GM21619 (cell line): ENCODE results near the gene POU2F1.

Experiments
- ATAC-seq: cut with Tn5 transposase; IDR thresholded peaks from one replicate; pipeline ENCODE4 v1.9.1; 2021; ENCODE audit not compliant: unreplicated experiment

The POU2F1 gene

DNA sequence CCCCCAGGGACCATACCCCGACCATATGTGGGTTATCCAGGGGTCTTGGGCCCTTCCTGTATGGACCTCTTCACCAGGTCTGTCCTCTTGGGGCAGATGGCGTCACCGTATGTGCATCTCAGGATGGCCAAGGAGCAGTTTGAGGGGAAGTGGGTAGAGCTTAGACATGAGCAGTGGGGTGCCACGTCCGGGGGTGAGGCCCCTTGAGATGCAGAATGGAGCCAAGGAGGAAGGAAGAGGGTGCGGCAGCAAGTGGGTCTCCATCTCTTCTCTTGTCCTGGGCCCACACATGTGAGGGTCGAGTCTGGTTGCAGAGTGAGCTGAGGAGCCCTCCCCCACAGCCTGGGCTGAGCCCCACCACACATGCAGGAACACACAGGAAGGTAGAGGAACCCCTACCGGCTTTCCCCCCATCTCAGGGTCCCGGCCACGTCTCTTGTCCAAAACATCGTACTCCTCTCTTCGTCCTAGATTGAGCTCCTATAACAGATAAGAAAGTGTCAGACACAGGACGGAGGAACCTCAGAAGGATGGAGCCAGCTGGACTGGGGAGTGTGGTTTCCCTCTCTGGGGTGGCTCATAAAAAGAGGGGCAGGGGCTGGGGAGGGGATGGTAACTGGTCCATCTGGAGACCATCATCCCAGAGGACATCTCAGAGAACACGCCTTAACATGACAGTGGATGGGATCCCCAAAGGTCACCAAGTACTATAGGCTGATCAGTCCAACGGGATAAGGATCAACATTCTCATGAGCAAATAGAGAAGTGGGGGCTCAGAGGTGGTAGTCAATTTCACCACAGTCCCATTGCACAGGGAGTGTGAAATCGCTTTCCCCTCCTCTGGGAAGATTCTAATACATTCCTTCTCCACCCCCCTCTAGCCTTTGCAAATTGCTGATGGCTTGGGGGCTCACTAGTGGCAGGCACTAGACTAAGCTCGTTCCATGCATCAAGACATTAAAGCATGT, 217.8 kb downstream of the POU2F1 start:
- no peak for ATAC-seq

DNA sequence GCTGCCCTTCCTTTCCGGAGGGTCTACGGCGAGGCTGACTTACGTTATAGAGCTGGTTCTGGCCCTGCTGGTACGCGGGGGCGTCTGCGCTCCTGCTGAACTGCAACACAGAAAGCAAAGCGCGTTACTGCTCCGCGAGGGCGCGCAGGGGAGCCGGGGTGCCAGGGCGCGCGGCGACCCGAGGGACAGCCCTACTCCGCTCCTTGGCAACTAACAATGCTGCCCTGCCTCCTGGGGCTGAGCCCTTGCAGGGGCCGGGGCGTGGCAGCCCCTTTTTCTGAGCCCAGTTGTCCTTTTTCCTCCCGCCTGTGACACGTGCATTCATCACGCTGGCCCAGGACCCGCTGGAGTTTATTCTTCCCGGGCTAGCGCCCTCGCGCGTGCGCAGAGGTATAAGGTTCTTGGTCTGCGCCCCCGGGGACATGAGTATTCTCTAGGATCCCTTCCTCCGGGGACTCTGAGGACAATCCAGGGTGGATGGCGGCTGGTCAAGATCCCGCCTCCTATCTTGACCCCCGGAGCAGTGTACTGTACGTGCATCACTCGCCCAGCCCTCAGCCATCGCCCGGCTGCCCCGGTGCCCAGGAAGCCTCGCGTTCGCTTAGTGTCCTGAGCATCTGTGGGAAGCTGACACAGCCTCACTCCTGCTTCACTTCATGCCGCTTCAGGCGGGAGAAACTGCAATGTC, 218.8 kb downstream of the POU2F1 start:
- ATAC-seq: peak; percentile 39

DNA sequence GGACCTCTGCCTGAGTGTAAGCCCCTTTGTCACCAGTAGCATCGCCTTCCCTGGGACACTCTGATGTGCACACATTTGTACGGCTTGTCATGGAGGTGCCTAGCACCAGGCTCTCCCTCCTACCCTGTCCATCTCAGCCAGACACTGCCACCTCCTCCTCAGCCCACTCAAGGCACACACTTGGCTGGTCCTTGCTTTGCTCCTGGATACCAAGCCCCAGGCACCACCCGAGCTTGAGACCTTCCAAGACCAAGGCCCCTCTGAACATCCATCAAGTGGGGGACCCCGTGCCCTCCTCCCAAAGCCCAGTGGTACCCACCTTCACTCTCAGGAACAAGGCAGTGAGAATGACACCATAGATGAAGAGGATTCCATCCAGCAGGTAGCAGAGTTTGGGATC, 219.7 kb downstream of the POU2F1 start:
- no peak for ATAC-seq

DNA sequence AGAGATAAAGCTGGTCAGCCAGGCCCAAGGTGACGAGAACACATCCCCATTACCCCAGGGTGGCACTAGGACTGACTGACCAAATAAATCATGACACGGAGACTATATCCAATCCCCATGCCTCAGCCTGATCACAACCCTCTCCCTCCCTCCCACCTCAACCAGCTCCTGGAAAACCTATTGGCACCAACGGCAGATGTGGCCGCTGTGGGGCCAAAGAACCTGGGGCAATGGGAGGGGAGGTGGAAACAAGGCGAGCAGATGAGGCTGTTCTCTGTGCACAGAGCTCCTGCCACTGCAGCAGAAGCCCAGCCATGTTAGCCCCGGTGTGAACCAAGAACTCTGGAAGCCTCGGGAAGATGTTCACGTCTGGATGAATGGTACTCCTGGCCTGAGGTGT, 220.1 kb downstream of the POU2F1 start:
- no peak for ATAC-seq

DNA sequence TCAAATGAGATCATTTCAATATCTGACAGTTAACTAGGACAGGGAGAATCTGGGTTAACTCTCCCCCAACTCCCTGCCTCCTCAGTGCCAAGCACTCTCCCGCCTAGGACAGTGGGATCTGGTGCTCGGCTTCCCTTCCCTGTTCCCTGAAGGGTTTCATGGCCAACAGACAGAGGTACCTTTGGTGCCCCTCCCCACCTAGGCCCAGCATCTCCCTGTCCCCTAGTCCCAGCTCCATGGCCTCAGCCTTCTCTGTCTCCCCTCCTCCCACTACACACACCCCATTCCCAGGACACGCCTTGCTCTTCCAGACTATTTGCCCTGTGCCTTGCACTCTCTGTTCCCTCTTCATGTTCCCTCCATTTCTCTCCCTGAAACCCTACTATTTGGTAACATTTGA, 220.5 kb downstream of the POU2F1 start:
- no peak for ATAC-seq

DNA sequence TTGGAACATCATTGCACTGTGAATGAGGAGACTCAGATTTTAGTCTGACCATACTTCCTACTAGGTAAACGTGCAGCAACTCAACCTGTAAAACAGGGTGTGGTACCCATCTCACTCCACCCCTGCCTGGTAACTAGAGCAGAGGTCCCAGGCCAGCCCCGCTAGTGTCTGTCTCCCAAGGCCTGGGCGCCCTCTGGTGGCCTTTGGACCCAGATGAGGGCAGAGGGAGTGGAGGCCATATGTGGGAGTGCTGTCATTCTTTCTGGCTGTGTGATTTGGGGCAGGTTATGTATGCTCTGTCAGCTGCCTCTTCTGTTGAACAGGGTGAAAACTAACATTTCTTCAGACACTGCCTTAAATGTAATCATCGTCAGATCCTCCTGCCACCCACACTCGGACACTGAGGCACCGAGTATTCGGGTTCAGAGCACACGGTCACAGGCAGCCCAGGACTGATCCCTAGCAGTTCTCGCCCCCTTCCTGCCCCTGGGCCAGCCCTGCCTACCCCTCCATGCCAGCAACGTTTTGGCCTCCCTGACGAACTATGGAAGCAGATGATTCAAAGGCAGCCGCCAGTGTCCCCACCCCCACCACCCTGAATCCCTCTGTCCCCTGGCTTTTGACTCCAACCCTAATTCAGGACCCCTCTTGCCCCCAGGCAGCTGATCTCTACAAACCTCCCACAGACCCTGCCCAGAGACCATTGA, 221.6 kb downstream of the POU2F1 start:
- peak; percentile 83 for ATAC-seq

DNA sequence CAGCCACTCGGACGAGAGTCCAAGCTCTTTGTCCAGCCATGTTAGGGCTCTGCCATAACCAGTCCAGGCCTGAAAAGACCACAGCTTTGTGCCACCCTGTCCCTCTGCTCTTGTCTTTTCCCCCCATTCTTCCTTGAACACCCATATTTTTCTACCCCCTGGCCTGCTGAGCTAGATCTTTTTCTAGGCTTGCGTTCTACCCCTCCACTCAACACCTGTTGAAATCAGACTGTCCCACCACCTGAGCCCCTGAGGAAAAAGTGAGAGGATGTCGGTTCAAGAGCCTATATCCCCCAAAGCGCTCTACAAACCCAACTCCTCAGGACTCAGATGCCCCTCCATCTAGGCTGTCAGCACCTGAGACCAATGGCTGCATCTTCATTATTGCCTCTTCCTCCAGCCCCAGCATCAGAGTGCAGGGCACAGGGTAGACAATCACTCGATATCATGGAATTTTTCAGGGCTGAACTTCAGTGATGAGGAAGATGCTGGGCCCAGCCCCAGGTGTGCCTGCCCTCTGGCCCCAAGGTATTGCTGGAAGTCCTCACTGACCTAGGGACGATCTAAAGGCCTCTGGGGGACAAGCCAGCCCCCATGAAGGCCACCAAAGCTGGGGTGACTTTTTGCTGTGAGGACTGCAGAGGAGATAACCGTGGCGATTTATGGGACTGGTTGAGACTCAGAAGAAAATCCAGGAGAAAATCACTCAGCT, 222.3 kb downstream of the POU2F1 start:
- ATAC-seq: no peak

DNA sequence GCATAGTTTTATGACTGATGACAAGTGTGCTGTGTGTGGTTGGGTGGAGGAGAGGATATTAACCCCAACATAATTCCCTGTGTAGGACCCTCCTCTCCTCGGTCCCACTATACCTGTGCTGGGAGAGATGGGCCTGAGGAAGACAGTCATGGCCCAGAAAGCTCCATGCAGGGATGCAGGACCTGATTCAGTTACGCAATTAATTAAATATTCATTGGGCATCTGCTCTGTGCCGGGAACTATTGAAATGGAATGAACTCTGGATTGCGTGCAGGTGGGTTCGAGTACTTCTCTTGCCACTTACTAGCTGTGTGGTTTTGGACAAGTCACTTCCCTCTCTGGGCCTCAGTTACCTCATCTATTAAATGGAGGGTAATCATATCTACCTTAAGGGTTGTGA, 223.1 kb downstream of the POU2F1 start:
- ATAC-seq: no peak

DNA sequence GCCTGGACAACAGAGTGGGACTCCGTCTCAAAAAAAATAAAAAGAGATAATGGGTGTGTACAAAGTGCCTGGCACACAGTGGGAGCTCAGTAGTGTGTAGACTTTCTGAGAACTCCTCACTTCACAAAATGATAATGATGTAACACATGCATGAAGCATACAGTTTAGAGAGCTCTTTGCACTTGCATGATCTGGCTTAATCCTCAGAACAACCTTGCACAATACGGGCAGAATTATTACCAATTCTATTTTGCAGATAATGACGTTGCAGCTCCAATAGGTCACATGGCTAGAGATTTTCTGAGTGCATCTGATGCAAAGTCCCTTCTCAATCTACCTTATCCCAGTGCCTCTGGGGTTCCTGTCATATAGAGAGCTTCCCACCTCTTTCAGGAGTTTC, 226.3 kb downstream of the POU2F1 start:
- ATAC-seq: no peak

DNA sequence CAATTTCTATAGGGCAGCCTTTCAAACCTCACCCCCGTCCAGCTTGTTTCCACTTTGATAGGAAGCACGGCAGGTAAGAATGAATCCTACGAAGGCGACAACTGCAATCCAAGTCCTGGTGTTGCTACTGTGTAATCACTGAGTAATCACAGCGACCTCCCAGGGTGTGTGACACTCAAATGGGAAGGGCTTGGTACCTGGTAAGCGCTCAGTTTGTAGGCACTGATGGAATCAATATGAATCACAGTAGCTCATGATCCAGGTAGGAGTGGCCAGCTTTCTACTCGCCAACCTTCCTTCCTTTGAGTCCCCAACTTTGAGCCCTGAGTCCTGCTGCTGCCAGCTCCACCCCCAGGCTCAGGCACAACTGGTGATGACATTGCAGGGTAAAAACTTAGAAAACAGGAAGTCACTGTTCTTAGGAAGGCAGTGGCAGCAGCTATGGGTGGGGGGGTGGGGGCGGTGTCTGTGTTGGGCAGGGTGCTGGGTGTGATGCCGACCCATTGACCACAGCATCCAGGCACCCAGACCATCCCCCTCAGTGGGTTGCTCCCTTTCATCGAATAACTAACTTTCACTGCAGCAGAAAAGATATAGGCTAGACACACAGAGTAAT, 226.9 kb downstream of the POU2F1 start:
- ATAC-seq: peak; percentile 69

DNA sequence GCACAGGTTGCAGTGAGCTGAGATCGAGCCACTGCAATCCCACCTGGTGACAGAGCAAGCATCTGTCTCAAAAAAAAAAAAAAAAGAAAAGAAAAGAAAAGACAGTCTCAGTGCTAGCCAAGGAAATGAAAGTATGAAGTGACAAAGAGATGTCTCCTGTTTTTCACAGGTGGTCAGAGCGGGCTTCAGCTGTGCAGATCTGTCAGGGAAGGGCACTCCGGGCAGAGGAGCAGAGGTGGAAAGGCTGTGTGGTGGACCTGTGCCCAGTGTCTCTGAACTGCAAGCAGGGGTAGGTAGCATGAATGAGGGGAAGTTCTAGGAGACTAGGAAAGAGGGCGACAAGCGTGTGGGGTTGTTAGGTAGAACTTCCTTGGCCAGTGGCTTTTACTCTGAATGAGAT, 230.2 kb downstream of the POU2F1 start:
- no peak for ATAC-seq

DNA sequence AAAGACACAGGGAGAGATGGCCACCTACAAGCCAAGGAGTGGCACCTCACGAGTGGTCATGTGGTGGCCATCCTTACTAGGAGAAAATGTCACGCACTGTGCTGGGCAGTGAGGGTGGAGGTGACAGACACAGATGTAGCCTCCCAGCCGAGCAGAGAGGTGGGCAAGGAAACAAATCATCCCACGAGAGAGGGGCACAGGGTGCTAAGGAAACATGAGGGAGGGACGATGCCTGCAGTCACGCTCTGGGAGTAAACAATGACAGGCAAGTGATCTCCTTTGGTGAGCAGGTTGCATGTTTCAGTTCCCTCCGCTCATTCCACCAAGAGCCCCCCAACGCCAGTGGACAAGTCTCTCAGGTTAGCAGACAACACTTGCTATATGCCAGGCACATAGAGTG, 231.8 kb downstream of the POU2F1 start:
- no peak for ATAC-seq

DNA sequence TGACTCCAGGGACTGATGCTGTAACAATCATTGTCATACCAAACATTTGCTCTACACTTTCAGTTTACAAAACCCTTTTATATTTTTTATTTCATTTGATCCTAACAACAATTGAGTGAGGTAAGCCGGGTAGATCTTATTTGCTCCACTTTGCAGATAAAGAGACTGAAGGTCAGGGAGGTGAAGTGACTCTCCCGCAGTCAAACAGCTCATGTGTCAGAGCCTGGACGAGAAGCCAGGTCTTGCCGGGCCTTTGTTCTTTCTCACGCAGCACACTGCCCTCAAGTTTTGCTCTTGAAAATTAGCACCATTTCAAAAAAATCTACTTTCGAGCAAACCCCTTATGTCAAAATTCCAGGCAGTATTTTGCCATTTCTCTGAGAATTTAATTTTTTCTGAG, 232.4 kb downstream of the POU2F1 start:
- no peak for ATAC-seq

DNA sequence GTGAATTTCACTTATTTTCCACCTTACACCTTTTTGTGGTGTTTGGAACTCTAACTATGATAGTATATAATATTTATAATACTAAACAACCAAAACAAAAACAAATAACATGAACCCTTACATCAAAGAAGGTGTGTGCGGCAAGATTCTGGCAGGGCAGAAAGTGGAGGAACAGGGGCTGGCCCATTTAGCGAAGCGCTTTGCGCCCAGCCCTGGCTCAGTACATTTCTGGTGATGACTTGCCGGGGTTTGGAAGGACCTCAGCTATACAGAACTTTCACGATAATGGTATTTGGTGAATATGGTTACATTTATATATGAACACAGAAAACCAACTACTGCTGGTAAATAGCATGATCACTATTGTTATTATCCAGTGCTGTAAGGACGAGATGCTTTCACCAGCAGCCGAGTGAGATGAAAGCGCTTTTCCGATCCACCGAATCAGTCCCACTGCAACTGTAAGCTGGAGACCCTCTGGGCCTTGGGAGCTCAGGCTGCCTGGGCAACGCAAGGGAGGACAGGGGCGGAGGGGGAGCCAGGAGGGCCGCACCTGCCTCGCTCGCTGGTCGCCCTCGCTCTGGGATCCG, 233.7 kb downstream of the POU2F1 start:
- no peak for ATAC-seq

DNA sequence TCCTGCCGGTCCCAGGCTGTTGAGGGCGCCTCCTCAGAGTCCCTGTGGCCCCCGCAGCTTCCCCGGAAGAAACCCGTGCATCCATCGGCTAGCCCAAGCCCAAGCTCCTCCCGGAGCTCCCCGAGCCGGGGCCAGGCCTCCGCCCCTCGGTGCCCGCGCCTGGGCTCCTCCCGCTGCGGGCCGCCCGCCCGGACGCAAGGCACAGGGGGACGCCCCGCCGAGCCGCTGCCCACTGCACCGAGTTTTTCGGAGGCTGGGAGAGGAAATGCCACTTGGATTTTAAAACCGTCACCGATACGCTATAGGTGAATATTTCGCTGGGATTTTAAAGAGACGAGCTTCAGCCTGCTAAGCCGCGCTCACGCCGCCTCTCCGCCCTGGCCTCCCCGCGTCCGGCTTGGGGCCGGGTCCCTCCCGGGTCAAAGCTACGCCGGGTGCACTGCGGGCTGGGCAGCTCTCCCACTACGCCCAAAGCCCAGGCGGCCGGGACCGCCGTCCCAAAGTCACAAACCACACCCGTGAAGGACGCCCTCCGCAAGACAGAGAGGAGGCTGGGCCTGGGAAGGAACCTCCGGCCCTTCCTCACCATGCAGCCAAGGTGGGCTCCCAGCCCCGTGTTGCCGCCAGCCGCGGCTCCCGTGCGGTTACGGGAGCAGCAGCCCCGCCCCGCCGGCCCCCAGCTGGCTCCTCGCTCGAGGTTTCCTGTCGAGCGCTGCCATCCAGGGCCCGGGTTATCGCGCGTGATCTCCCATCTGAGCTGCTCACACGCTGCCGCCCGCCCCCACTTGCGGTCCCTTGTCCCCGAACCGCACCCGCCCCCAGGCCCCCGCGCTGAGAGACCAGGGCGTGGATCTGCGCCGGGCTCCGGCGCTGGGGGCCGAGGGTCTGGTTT, 234.5 kb downstream of the POU2F1 start:
- ATAC-seq: peak; percentile 59

DNA sequence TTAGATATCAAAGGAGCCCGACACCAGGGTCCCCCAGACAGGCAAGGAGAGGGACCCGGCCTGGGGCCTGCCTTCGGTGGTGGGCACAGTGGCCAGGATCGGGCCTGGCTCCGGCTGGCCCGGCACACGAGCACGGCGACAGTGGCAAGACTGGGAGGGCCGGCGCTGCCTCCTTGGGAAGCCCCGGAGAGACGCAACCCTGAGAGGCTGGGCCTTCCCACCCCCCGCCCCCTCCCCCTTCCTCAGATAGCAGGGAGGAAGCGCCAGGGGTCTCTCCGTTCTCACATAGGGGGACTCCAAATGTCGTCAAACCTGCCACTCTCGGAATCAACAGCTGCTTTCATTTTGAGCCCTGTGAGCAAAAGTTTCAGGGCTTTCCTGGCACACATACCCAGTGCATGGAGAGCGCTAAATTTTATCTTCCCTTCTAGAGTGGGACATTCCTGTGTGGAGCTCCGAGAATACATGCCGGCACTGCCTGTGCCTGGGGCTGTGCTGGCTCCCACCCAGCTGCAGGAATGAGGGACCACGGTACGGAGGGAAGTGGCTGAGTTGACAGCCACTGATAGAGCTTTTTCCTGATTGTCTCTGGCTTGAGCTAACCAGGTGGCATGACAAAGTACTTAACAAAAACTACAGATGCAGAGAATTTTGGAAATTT, 235.2 kb downstream of the POU2F1 start:
- peak; percentile 34 for ATAC-seq

DNA sequence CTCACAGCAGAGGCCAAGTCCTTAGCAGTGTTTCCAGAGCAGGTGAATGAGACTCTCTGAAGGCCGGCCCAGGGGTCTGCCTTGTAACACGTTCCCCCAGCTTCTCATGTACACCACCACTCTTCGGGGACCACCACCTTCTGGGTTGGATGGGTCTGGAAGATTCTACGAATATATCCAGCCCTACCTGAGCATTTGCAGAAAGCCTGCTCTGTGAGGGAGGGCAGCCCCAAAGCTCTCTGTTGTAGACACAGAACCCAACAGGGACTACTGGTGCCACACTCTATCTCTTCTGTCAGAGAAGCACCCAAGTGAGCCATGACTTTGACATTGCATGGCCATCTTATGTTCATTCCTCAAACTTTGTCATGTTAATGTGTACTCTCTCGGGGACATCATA, 235.8 kb downstream of the POU2F1 start:
- ATAC-seq: no peak

DNA sequence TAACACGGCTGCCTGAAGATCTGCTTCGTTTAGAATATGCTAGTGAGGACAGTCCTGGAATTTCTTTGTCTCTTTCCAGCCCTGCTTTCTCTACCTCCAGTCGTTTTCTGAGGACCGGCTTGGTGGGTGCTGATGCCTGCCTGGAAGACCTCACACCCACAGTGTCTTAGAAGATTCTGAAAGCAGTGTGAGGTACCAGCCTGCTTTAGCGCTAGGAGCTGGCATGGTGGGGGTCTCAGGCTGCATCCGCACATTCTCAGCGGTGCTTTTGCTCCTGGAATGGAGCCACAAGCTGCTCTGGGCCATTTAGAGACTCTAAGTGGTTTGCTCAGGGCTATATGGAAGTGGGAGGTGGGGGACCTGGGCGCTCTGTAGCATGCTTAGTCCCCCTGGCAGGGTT, 236.2 kb downstream of the POU2F1 start:
- ATAC-seq: no peak
